NK-92 (cell line): ENCODE results near the gene RAD9A.

ENCODE experiments used
- DNase-seq: peaks from one replicate; lab custom pipeline; 2025; ENCODE audit not compliant: unreplicated experiment; lab: John Stamatoyannopoulos, UW

Gene RAD9A

GRCh38 chr11:67356864-67357561 is 34.8 kb upstream of the RAD9A start:
- DNase-seq: no peak

GRCh38 chr11:67357831-67358670 is 33.7 kb upstream of the RAD9A start:
- DNase-seq: no peak

- DNase-seq: no peak
Measured at GRCh38 chr11:67364169-67364568, 27.6 kb upstream of the RAD9A start.

- no peak for DNase-seq
Measured at GRCh38 chr11:67364783-67365722, 26.7 kb upstream of the RAD9A start.

- DNase-seq: no peak
Measured at GRCh38 chr11:67365736-67366444, 25.9 kb upstream of the RAD9A start.

GRCh38 chr11:67366546-67366945 is 25.2 kb upstream of the RAD9A start:
- no peak for DNase-seq

- DNase-seq: no peak
Measured at GRCh38 chr11:67366961-67367760, 24.6 kb upstream of the RAD9A start.

- no peak for DNase-seq
Measured at GRCh38 chr11:67367761-67368227, 24.0 kb upstream of the RAD9A start.

- no peak for DNase-seq
Measured at GRCh38 chr11:67368621-67369020, 23.2 kb upstream of the RAD9A start.

- no peak for DNase-seq
Measured at GRCh38 chr11:67369275-67369674, 22.5 kb upstream of the RAD9A start.

GRCh38 chr11:67369801-67370284 is 21.9 kb upstream of the RAD9A start:
- no peak for DNase-seq

GRCh38 chr11:67370351-67371076 is 21.3 kb upstream of the RAD9A start:
- DNase-seq: no peak

GRCh38 chr11:67371189-67371910 is 20.4 kb upstream of the RAD9A start:
- no peak for DNase-seq

GRCh38 chr11:67371911-67372320 is 19.9 kb upstream of the RAD9A start:
- no peak for DNase-seq

- no peak for DNase-seq
Measured at GRCh38 chr11:67372321-67372992, 19.3 kb upstream of the RAD9A start.

- no peak for DNase-seq
Measured at GRCh38 chr11:67372993-67373647, 18.7 kb upstream of the RAD9A start, which contains the start of gene CLCF1. TSS of gene CLCF1 (minus strand) at chr11:67373598. CDS start at chr11:67373539, 59 bp downstream.
